ENCODE measurements around the gene TK2.
"Not testable (repeated sequence)": the region's sequence is repeated elsewhere in the genome, so short reads cannot be mapped to it uniquely, and the experiment has no call there.

The TK2 gene

DNA sequence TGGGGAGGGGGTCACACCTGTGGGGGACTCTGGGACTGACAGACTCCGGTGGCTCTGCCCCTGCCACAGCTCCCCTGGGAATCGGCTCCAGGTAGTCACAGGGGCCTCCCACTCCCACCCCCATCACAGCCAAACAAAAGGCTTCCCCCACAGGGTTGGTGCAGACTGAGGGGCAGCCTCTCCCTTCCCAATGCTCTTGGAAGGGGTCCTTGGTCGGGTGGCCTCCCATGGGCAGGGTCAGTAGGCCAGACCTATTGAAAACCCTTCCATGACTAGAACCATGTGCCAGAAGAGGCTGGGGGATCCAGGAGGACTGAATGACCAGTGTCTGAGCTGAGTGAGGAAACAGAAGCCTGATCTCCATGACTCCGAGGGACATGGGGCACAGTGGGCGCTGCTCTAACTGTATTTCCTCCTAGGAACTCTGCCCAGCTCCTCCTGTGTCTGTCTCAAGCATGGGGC is 28.6 kb downstream of the TK2 start:
- DNase-seq (ENCODE audit: low spot score) (no peak), FAIRE-seq (no peak)

DNA sequence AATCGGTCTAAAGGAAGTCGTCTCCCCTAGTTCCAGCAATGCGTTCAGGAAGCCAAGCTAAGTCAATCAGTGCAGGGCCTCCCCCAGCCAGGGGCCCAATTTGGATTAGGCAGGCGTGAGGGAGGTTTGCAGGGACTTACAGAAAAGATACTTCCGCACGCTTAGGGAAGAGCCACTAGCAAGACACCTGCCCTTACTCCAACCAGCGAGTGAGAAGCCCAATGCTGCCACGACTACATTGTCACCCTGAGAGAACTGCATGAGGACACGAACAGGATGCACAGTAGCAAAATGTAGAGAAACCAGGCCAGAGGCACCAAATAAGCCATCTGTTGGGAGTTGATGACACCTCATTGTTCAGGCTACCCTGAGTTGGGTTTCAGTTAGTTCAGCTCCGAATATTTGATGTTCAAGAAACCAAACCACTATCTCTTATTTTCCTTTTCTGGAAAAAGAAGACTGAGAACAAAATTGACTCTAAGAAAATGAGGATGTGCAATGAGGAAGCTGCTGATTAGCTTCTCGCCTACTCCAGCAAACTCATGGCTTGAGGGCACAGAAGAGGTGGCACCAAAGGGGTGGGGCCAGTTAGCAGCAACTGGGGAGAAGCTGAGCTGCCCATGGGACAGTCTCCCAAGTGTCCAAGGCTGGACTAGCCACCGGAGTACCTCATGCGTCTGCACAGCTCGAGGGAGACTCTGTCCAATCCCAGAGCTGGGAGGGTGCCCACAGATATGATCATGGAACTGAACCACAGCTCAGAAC is 29.3 kb downstream of the TK2 start:
- no peak for FAIRE-seq

DNA sequence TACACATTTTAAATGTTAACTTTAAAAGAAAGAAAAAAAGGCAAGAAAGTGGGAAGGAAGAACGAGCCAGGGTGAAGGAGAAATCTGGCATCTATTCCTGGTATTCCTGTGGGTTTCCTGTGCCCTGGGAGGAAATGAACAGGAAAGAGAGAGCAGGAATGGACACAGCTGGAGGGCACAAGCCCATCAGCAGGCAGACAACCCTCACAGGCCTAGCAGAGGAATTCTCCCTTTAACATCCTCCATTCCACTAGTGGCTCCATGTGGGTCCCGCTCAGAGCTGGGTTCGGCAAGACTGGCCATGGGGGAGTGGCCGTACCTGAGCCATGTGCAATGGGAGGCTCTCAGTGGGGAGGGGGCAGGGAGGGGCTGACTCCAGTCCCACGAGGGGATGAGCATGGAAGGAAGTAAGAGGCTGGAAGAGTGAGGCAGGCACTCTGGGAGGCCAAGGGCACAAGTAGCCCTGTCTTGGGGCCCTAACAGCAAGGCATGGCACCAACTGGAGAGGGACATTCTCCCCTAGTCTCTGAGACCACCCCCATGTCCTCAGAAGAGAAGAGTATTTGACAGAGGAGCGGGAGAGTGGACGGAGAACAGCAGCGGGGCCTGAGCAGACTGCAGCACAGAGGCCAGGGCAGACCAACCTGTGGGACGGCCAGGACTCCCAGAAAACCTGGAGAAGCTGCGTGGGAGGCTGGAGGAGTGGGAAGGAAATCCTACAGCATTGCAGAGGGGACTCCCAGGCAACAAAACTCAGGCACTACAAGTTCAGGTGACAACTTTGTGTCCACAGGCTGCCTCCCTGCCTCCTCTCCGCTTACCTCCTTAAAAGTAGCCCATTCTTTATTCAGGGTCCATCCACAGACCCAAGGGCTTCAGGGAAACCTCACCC is 30.2 kb downstream of the TK2 start:
- DNase-seq (ENCODE audit: low spot score) (no peak), FAIRE-seq (no peak)

More for the DNA sequence above, 29.3 kb downstream of the TK2 start:
- DNase-seq (ENCODE audit: low spot score), result no peak

DNA sequence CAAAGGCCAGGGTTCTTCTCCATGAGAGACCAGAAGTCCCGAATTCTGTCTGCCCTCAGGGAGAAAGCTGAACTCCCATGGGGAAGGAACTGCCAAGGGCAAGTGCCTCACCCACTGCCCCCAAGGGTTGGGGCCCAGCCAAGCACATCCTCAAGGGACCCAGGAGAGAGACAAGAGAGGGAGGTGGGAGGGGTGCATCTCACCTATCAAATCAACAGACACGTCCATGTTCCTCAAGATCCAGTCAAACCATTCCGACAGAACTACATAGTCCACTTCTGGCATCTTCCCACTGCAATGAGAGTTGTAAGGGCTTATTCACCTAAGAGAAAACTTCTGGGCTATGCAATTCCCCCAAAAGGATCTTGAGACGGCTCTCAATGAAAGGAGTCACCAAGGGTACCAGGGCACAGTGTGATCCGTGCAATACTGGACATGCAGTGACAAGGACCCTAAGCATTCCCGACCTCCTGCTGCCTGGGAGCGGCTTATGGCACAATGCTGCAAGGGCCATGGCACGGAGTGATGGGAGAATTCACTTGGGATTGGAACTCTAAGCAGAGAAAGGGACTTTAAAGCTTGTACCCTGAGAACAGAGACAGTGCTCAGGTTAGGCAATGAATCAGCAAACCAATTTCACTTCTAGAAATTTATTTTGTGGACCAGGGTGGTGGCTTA is 32.2 kb downstream of the TK2 start:
- FAIRE-seq (no peak), DNase-seq (ENCODE audit: low spot score) (no peak)

DNA sequence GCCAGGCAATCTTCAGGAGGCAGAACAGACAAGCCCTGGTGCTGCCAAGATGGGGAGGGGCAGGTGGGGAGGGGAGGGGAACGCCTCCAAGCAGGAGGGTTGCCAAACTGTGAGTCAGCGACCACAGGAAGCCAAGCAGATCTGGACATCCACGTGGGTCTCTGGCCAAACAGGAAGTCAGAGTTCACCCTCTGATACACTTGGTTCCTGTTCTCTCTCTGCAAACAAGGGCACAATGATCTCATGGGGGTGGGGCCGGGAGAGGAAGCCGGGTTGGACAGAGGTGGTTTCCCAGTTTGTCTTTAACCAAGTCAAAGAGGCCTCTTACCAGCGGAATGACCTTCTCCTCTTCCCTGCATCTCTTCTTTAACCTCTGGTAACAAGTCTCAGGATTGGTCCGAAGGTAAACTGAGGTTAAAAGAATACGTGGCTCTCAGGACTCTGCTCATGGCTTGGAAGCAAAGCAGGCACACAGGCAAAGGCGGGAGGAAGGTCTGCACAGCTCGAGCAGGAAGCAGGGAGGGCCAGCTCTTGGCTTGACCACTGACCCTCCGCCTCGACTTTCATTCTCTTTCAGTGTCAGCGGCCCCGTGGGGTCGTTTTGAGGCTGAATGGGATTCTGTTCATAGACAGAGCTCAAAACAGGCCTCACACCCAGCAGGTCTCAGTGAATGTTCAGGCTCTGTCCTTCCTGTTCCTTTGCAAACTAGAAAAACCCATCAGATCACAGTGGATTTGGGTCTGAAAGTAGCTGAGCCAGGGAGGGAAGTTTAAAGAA is 32.9 kb downstream of the TK2 start:
- peak; percentile 95 for FAIRE-seq
- peak; percentile 99 for DNase-seq (ENCODE audit: low spot score)

DNA sequence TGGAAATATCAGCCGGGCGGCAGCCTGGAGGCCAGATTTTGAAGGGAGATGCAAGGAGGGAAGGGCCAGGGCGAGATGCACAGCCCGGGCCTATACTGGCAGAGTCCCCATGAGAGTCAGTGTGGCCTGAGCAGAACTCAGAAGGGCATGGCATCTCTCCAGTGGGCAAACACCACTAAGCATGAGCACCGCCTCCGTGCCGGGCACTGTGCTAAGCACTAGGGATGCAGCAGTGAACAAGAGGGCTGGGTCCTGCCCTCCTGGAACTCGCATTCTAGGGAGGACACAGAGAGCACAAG is 33.5 kb downstream of the TK2 start:
- DNase-seq (ENCODE audit: low spot score) (no peak), FAIRE-seq (no peak)

DNA sequence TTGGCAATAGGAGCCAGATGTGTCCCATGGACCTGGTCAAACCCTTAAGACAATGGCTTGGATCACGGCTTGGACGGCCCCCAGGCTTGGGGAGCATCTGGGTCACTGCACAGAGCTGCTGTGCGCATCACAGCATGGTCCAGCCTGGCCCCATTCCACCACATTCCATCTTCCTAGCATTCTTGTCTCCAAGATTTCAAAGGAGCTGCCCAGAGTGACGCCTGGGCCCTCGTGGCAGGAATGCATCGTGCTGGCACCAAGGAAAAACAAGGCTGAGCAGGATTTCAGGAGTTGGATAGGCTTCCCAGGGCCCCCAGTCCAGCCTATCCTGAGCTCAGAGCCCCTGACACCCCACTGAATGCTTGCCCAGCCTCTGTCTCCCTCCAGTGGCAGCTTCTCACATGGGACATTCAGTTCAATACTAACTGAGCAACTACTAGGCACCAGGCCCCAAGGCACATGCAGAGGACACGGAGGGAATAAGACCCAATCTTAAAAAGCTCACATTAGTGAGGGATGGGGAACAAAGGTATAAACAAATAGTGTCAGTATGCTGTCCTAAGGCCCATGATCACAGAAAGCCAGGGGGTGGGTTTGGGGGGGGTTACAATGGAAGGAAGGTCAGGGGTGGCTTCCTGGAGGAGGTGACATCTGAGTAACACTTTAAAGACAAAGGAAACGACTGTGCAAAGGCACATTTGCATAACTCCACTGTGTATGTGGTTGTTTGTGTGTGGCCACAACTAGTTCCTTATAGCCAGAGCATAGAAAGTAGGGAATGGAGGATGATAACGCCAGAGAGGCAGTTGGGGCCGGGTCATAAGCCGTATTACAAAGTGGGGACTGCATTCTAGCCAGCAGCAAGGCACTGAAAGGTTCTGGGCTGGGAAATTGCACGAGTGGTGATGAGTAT is 34.1 kb downstream of the TK2 start:
- no peak for FAIRE-seq
- DNase-seq (ENCODE audit: low spot score), result peak; percentile 8

DNA sequence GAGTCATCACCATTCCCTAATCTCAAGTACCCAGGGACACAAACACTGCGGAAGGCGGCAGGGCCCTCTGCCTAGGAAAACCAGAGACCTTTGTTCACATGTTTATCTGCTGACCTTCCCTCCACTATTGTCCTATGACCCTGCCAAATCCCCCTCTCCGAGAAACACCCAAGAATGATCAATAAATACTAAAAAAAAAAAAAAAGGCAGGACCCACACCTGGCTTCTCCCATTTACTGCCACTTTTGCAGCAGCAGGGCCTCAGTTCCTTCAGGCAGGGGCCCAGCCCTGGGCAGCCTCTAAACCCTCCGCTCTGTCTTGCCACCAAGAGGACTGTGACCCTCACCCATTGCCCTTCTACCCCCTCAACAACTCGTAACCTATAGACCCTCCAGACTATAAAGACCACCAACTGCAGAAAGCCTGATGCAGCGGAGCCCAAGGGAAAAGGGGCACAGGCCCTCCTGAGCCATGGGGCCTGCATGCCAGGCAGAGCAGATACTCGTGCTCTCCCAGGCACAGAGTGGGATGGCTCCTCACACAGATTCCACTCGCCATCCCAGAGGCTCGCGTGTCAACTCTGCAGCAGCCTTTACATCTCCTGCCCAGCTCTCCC is 34.8 kb downstream of the TK2 start:
- DNase-seq (ENCODE audit: low spot score); FAIRE-seq: not testable (repeated sequence)

DNA sequence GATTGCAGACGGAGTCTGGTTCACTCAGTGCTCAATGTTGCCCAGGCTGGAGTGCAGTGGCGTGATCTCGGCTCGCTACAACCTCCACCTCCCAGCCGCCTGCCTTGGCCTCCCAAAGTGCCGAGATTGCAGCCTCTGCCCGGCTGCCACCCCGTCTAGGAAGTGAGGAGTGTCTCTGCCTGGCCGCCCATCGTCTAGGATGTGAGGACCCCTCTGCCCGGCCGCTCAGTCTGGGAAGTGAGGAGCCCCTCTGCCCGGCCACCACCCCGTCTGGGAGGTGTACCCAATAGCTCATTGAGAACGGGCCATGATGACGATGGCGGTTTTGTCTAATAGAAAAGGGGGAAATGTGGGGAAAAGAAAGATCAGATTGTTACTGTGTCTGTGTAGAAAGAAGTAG is 35.5 kb downstream of the TK2 start:
- not testable (repeated sequence) for FAIRE-seq

DNA sequence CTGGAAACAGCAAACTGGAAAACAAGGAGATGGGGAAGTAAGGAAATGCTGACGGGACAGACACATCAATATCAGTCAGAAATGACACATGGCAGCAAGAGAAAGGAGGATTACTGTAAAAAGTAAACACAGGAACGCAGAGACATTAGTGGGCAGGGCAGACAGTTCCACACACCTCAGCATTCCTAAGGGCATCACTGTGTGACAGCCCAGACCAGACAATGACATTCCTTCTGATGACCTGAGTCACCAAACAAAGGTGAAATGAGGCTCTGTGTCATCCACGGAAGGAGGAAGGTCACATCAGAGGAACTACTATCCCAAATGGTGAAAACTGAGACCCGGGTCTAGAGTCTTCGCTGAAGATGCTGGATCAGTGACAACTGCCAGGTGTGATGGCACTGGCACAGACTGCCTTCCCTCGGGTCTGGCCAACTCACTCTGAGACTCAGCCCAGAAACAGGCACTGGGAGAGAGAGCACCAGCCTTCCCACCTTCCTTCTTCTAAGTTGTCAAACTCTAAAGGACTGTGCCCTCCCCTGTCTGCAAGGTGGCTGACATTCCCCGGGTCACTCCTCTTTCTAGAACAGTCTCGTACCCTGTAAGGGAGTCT is 36.7 kb downstream of the TK2 start:
- DNase-seq (ENCODE audit: low spot score) (peak; percentile 90), FAIRE-seq (peak; percentile 78)

More for the DNA sequence above, 35.5 kb downstream of the TK2 start:
- DNase-seq (ENCODE audit: low spot score), result not testable (repeated sequence)

DNA sequence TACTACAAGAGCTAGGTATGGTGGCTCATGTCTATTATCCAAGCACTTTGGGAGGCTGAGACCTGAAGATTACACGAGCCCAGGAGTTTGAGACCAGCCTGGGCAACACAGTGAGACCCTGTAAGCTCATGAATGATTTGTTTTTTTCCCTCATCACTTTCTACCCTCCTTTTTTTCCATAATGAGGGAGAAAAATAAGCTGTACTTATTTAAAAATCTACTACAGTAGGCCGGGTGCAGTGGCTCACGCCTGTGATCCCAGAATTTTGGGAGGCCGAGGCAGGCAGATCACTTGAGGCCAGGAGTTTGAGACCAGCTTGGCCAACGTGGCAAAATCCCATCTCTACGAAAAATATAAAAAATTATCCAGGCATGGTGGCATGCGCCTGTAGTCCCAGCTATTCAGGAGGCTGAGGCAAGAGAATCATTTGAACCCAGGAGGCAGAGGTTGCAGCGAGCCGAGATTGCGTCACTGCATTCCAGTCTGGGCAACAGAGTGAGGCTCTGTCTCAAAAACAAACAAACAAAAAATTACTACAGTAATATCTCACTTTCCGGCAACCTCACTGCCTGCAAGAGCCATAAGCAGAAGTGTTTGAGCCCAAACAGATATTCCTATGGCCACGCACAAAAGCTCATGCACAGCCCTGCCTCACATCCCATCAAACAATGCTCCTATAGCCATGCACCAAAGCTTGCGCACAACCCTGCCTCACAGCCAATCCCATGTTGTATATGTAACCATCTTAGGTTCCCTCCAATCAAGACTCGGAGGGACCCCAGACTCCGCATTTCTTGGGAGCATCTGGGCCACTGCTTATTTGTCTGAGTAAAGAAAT is 37.4 kb downstream of the TK2 start:
- FAIRE-seq (no peak), DNase-seq (ENCODE audit: low spot score) (no peak)

DNA sequence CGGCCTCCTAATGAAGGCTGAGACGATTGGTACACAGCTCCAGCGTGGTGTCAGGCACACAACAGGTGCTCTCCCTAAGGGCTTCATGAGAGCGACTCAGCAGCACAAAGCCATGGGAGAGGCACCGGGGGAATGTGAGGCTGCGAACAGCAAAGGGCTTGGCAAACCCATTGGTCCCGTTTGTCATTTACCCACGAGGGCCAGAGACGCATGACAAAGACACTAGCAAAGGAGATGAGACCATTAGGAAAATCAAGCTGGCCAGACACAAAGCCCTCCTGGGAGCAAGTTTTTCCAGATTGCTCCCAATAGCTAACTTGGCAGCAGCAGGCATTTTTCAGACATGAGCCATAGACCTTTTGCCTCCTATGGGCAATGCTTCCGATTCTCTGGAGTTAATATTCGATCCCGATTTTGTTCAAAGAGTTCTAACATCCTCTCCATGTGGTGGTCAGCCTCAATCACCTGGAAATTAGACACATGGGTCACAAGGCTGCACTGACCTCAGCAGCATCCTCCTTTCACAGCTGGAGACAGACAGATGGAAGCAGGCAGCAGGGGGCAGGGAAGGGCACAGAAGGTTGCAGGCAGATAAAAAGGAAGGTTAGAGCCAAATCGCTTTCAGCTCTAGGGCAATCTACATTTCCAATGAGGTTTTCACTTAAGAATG is 38.2 kb downstream of the TK2 start:
- FAIRE-seq (peak; percentile 90), DNase-seq (ENCODE audit: low spot score) (peak; percentile 96)

DNA sequence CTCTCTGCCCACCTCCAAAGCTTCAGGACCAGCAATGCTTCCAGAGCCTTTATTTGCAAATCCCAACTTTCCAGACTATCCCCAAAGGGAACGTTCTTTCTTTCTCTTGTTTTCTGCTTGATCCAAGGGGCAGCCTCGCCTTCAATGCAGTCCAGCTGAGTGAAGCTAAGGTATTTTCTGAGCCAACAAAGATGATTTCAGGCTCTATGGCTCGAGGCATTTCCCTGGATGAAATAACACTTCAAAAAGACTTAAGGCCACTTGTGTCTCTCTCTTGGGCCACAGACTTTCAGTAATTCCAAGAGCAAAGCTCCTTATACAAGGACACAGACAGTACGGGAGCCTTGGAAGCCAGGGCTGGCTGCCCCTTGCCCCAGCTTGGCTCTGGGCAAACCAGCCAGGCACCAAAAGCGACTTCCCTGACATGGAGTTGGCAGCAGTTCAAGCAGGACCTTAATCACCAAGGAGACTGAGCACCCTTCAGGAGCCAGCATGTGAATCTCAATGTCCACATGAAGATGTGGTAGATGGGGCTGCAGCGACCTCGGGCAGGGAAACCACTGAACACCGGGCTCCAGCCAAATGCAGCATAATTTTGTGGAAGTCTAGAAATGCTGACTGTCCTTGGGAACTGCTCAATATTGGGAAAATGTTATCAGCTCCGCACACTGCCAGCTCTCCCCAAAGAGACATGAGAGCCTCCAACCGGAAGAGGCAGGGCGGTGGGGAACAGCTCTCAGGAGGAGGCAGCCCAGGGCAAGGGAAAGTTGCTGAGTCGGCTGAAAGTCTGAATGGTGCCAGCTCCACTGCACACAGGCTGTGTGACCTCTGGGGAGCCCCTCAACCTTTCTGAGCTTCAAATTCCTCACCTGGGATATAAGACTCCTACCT is 39.0 kb downstream of the TK2 start:
- FAIRE-seq (no peak), DNase-seq (ENCODE audit: low spot score) (peak; percentile 21)

DNA sequence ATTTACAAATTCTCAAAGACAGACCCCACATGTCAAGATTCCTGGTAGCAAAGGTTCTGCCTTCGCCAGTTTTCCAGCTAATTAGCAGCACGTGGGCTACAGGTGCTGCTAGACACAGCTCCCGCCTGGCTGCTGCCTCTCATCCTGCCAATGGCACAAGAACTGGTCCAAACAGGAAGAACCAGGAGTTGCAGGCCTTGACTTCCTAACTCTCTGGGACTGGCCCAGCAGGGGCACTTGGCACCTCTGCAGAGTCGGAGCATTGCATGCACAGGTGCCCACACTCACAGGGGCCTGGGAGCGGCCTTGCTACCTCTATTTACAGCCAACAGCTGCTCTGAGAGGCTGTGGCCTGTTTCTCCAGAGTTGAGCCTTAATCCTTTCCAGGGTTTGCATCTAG is 39.6 kb downstream of the TK2 start:
- no peak for FAIRE-seq
- DNase-seq (ENCODE audit: low spot score), result no peak

DNA sequence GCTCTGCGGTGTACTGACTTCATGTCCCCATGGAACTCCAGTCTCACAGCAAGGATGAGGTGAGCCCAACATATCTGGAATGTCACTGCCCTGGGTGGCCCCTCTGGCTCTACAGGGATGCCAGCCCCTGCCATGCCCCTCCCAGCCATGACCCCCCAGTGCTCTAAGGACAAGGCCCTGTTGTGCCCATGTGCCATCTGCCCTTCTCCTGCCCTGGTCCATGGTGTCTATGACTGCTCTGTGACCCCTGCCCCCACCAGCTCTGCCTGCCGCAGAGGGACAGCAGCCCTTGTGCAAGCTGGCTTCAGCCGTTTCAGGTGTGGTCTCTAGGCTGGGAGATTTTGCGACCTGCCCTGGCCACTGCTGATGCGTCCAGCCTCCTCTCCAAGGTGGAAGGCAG is 40.3 kb downstream of the TK2 start:
- FAIRE-seq (no peak), DNase-seq (ENCODE audit: low spot score) (no peak)

DNA sequence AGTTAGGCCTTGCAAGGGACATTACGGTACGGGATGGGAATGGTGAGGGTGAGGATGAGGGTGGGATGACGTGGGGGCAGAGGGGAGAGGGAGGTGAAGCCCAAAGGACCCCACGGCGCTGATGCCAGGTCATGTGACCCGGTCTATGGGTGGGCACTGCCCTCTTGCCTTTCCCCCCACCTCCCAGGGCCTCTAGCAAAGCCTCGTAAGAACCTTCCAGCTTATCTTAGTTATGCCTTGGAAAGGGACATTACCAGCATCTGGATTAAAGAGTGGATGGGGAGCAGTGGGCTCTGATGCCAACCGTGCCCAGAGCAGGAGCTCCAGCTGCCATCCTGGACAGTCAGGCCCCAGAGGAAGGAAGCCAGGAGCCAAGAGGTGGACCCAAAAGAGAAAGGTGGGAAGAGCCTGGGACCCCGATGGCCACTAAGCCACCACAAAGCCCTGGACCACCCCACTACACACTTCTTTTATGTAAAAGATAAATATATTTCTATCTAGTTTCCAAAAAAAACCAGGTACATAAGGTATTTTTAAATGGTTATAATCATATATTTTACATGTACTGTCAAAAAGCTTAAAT is 40.9 kb downstream of the TK2 start:
- no peak for DNase-seq (ENCODE audit: low spot score)
- no peak for FAIRE-seq

Data from RCC 7860 (cell line).